ENCODE data around the gene CCDC102B. TPM values are rescaled to one million over a fixed set of nuclear protein-coding genes. Genes with fewer than 3 reads are reported as not detected.

CCDC102B gene
- total RNA-seq, 1 experiment from 2014 or later, result 3.1 TPM

DNA sequence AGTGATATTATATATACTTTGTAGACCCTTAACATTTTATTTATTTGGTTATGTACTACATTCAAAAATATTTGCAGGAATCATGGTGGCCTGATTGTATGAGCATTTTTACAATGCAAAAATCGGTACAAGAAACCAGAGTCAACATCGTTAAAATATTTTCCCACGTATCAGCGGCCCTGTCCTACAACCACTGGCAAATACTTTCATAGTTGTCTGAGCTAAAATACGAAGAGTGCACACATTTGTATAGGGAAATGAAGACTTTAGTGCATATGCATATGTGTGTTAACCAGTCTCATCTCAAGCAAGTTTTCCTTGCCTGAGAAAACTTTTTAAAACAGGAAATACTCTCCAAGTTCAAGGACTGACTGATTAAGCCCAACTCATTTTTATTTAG is 35.9 kb downstream of the CCDC102B start (continued):
- TF ChIP-seq CREM (CRISPR knock-in tag; IDR thresholded peaks at IDR 0.05), result no peak
- TF ChIP-seq, protein P1, sequence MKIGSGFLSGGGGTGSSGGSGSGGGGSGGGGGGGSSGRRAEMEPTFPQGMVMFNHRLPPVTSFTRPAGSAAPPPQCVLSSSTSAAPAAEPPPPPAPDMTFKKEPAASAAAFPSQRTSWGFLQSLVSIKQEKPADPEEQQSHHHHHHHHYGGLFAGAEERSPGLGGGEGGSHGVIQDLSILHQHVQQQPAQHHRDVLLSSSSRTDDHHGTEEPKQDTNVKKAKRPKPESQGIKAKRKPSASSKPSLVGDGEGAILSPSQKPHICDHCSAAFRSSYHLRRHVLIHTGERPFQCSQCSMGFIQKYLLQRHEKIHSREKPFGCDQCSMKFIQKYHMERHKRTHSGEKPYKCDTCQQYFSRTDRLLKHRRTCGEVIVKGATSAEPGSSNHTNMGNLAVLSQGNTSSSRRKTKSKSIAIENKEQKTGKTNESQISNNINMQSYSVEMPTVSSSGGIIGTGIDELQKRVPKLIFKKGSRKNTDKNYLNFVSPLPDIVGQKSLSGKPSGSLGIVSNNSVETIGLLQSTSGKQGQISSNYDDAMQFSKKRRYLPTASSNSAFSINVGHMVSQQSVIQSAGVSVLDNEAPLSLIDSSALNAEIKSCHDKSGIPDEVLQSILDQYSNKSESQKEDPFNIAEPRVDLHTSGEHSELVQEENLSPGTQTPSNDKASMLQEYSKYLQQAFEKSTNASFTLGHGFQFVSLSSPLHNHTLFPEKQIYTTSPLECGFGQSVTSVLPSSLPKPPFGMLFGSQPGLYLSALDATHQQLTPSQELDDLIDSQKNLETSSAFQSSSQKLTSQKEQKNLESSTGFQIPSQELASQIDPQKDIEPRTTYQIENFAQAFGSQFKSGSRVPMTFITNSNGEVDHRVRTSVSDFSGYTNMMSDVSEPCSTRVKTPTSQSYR (CRISPR knock-in tag; IDR thresholded peaks at IDR 0.05), result no peak
- TF ChIP-seq, protein P2, sequence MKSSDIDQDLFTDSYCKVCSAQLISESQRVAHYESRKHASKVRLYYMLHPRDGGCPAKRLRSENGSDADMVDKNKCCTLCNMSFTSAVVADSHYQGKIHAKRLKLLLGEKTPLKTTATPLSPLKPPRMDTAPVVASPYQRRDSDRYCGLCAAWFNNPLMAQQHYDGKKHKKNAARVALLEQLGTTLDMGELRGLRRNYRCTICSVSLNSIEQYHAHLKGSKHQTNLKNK (CRISPR knock-in tag; IDR thresholded peaks at IDR 0.05), result no peak
- no peak for TF ChIP-seq RELA (CRISPR knock-in tag; IDR thresholded peaks at IDR 0.05; ENCODE audit: borderline replicate concordance)

DNA sequence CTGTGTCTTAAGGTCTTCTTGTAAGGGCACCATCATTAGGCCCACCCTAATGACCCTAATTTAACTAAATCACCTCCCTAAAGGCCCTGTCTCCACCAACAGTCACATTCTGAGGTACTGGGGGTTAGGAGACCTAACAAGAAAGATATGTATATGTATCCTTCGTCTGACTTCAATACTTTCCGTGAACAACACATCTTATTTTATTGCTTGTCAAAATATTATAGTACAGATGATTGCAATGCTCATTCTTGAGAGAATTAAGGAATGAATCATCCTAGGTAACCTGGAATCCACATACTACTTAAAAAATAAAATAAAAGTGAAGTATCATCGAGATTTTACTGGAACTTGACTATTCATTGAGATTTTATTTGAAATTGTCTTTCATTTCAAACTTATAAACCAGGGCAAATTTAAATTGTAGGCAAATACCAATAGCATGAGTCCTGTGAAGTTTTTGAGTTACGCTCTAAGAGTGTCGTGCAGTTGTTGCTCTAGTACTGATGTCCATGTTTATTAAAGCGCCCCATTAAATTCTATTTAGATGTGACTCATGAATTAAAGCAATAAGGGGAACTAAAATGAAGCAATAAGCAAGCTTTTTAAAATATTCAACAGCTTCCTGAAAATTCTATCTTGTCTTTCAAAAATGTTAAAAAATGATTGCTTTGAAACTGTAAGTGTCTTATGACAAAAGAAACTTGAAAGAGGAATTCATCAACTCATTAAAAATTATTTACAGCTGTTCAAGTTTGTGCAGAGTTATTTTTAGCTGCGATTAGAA is 40.0 kb downstream of the CCDC102B start:
- ChIA-PET POLR2A (no interaction called here), CTCF (no interaction called here)
- Mint-ChIP-seq H3K4me3 (no peak overlapping the region), H3K27ac (no peak overlapping the region), H3K4me1 (peaks cover 11% of the 10 kb centered on the region), H3K27me3 (ENCODE audit: low read depth) (no peaks in the 10 kb centered on the region), H3K9me3 (no peaks in the 10 kb centered on the region), H3K36me3 (no peaks in the 10 kb centered on the region)
- ATAC-seq (no peak), DNase-seq (ENCODE audit: low spot score) (no peak)
- TF ChIP-seq ZNF121 (CRISPR knock-in tag; IDR thresholded peaks at IDR 0.05) (no peak), GTF2I (CRISPR knock-in tag; conservative IDR thresholded peaks at IDR 0.05) (no peak), ZNF317 (CRISPR knock-in tag; IDR thresholded peaks at IDR 0.05; ENCODE audit: borderline replicate concordance, low read depth) (no peak), TEAD1 (CRISPR knock-in tag; IDR thresholded peaks at IDR 0.05) (no peak), PRRX2 (CRISPR knock-in tag; IDR thresholded peaks at IDR 0.05) (no peak), TP53 (CRISPR knock-in tag; IDR thresholded peaks at IDR 0.05) (no peak), CBFB (CRISPR knock-in tag; IDR thresholded peaks at IDR 0.05; ENCODE audit: low read depth) (no peak), JAZF1 (CRISPR knock-in tag; IDR thresholded peaks at IDR 0.05) (no peak), IRF2 (CRISPR knock-in tag; IDR thresholded peaks at IDR 0.05; ENCODE audit: borderline replicate concordance, low read depth) (no peak), EMX1 (CRISPR knock-in tag; IDR thresholded peaks at IDR 0.05) (no peak), TCF7 (CRISPR knock-in tag; IDR thresholded peaks at IDR 0.05; ENCODE audit: low read depth) (no peak)
- TF ChIP-seq, protein P3, sequence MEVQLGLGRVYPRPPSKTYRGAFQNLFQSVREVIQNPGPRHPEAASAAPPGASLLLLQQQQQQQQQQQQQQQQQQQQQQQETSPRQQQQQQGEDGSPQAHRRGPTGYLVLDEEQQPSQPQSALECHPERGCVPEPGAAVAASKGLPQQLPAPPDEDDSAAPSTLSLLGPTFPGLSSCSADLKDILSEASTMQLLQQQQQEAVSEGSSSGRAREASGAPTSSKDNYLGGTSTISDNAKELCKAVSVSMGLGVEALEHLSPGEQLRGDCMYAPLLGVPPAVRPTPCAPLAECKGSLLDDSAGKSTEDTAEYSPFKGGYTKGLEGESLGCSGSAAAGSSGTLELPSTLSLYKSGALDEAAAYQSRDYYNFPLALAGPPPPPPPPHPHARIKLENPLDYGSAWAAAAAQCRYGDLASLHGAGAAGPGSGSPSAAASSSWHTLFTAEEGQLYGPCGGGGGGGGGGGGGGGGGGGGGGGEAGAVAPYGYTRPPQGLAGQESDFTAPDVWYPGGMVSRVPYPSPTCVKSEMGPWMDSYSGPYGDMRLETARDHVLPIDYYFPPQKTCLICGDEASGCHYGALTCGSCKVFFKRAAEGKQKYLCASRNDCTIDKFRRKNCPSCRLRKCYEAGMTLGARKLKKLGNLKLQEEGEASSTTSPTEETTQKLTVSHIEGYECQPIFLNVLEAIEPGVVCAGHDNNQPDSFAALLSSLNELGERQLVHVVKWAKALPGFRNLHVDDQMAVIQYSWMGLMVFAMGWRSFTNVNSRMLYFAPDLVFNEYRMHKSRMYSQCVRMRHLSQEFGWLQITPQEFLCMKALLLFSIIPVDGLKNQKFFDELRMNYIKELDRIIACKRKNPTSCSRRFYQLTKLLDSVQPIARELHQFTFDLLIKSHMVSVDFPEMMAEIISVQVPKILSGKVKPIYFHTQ (CRISPR knock-in tag; IDR thresholded peaks at IDR 0.05), result no peak
- TF ChIP-seq, protein P4, sequence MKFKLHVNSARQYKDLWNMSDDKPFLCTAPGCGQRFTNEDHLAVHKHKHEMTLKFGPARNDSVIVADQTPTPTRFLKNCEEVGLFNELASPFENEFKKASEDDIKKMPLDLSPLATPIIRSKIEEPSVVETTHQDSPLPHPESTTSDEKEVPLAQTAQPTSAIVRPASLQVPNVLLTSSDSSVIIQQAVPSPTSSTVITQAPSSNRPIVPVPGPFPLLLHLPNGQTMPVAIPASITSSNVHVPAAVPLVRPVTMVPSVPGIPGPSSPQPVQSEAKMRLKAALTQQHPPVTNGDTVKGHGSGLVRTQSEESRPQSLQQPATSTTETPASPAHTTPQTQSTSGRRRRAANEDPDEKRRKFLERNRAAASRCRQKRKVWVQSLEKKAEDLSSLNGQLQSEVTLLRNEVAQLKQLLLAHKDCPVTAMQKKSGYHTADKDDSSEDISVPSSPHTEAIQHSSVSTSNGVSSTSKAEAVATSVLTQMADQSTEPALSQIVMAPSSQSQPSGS (CRISPR knock-in tag; IDR thresholded peaks at IDR 0.05; ENCODE audit: borderline replicate concordance, low read depth), result no peak
- TF ChIP-seq, protein P5, sequence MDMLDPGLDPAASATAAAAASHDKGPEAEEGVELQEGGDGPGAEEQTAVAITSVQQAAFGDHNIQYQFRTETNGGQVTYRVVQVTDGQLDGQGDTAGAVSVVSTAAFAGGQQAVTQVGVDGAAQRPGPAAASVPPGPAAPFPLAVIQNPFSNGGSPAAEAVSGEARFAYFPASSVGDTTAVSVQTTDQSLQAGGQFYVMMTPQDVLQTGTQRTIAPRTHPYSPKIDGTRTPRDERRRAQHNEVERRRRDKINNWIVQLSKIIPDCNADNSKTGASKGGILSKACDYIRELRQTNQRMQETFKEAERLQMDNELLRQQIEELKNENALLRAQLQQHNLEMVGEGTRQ (CRISPR knock-in tag; IDR thresholded peaks at IDR 0.05), result no peak
- TF ChIP-seq, protein P6, sequence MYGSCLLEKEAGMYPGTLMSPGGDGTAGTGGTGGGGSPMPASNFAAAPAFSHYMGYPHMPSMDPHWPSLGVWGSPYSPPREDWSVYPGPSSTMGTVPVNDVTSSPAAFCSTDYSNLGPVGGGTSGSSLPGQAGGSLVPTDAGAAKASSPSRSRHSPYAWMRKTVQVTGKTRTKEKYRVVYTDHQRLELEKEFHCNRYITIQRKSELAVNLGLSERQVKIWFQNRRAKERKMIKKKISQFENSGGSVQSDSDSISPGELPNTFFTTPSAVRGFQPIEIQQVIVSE (CRISPR knock-in tag; IDR thresholded peaks at IDR 0.05; ENCODE audit: borderline replicate concordance), result no peak
- TF ChIP-seq, protein P7, sequence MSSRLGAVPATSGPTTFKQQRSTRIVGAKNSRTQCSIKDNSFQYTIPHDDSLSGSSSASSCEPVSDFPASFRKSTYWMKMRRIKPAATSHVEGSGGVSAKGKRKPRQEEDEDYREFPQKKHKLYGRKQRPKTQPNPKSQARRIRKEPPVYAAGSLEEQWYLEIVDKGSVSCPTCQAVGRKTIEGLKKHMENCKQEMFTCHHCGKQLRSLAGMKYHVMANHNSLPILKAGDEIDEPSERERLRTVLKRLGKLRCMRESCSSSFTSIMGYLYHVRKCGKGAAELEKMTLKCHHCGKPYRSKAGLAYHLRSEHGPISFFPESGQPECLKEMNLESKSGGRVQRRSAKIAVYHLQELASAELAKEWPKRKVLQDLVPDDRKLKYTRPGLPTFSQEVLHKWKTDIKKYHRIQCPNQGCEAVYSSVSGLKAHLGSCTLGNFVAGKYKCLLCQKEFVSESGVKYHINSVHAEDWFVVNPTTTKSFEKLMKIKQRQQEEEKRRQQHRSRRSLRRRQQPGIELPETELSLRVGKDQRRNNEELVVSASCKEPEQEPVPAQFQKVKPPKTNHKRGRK (CRISPR knock-in tag; IDR thresholded peaks at IDR 0.05; ENCODE audit: borderline replicate concordance), result no peak
- TF ChIP-seq, protein P8, sequence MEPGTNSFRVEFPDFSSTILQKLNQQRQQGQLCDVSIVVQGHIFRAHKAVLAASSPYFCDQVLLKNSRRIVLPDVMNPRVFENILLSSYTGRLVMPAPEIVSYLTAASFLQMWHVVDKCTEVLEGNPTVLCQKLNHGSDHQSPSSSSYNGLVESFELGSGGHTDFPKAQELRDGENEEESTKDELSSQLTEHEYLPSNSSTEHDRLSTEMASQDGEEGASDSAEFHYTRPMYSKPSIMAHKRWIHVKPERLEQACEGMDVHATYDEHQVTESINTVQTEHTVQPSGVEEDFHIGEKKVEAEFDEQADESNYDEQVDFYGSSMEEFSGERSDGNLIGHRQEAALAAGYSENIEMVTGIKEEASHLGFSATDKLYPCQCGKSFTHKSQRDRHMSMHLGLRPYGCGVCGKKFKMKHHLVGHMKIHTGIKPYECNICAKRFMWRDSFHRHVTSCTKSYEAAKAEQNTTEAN (CRISPR knock-in tag; IDR thresholded peaks at IDR 0.05), result no peak

Data from WTC11 (cell line).